Gastrocnemius medialis (tissue), 4 donors: ENCODE measurements around the gene ANO5. TPM values are rescaled to one million over a fixed set of nuclear protein-coding genes. Genes with fewer than 3 reads are reported as not detected.

ENCODE experiments used
- ATAC-seq, 2 donors: fragments of 150-250 bp; one replicate each; pipeline ENCODE4 v1.9.1; 2016
- DNase-seq, 2 donors: peaks; one replicate each; pipeline ENCODE4 v3.0.0-alpha.2; 2019
- H3K27ac ChIP-seq, 4 donors: fragments of 200-600 bp; sonication (generic); 1 replicate in 1 of 4; 2 replicates in 3 of 4; pipeline ENCODE4 v1.5.1; 2016 to 2018; ENCODE audit warnings: mild to moderate bottlenecking in 2 of 4, moderate library complexity in 1 of 4
- H3K27me3 ChIP-seq, 3 donors: fragments of 200-600 bp; sonication (generic) in 2 of 3; 1 replicate in 1 of 3; 2 replicates in 2 of 3; pipeline versions ENCODE4 v1.5.1 to v1.6.0; 2016 to 2019; ENCODE audit warnings: mild to moderate bottlenecking in 1 of 3, moderate library complexity in 1 of 3
- H3K36me3 ChIP-seq, 2 donors: fragments of 200-600 bp; sonication (generic) in 1 of 2; one replicate each; pipeline ENCODE4 v1.5.1; 2017 to 2018
- H3K4me1 ChIP-seq, 2 donors: fragments of 200-600 bp; sonication (generic) in 1 of 2; one replicate each; pipeline ENCODE4 v1.5.1; 2016 to 2017; ENCODE audit warnings: mild to moderate bottlenecking in 2 of 2
- H3K4me3 ChIP-seq, 4 donors: fragments of 200-600 bp; sonication (generic) in 3 of 4; 1 replicate in 1 of 4; 2 replicates in 3 of 4; pipeline ENCODE4 v1.5.1; 2016 to 2019; ENCODE audit warnings: mild to moderate bottlenecking in 2 of 4
- H3K9me3 ChIP-seq, 3 donors: fragments of 200-600 bp; sonication (generic) in 2 of 3; 1 replicate in 1 of 3; 2 replicates in 2 of 3; pipeline ENCODE4 v1.5.1; 2016 to 2019
- CTCF ChIP-seq, 5 experiments: fragments of 450-650 bp in 3 of 5; fragments of 200-600 bp in 2 of 5; sonication (generic) in 2 of 5; IDR thresholded peaks in 4 of 5; conservative IDR thresholded peaks in 1 of 5; 1 replicate in 4 of 5; 2 replicates in 1 of 5; pipeline ENCODE4 v1.5.1; 2016 to 2019; ENCODE audit warnings: antibody characterized with exemption in 5 of 5, mild to moderate bottlenecking in 3 of 5, moderate library complexity in 3 of 5
- POLR2A ChIP-seq, 2 donors: fragments of 450-650 bp; IDR thresholded peaks; one replicate each; pipeline ENCODE4 v1.6.1; 2017; ENCODE audit warnings: antibody characterized with exemption in 2 of 2, mild to moderate bottlenecking in 2 of 2, moderate library complexity in 2 of 2
- in situ Hi-C, 4 donors: fragments of 200-750 bp; cut with MboI; loops; one replicate each; pipeline versions ENCODE4 v1.15.0 to v1.8.0; 2017; ENCODE audit warnings: low sequenced_read_pairs in 4 of 4
- intact Hi-C: fragments of 100-400 bp; cut with DNase I; formaldehyde crosslinking; loops from one replicate; pipeline ENCODE4 v1.15.1; 2023; ENCODE audit warnings: low total_unique reads
- total RNA-seq, 4 donors: library from RNA; depleted of rRNA; stranded (reverse); fragments of >200 nt; gene quantifications; one replicate each; pipeline versions ENCODE4 v1.1.0 to v1.2.3, GENCODE V29; 2016

Gene ANO5
- total RNA-seq, 4 donors from 2014 or later = 18.8 to 71.2 (median 35.4) TPM

GRCh38 chr11:22221143-22221542 lies 28.3 kb downstream of the ANO5 start:
- ATAC-seq = no peak
- Histone ChIP-seq H3K4me3 (no peak overlapping the region), H3K9me3 (no peaks in the 10 kb centered on the region), H3K27me3 (no peaks in the 10 kb centered on the region), H3K27ac (peak overlapping the region in 2 of 4 donors; percentile 5 to 32), H3K36me3 (peaks cover 0 to 17% of the 10 kb centered on the region in 2 donors), H3K4me1 (peaks cover 10 to 11% of the 10 kb centered on the region in 2 donors)
- no peak for DNase-seq
- intact Hi-C loops = no loop called here
- no peak for TF ChIP-seq CTCF (IDR thresholded peaks at IDR 0.05 in 4 of 5, conservative IDR thresholded peaks at IDR 0.05 in 1 of 5)
- in situ Hi-C loops = no loop called here

GRCh38 chr11:22225190-22225589 lies 32.3 kb downstream of the ANO5 start:
- TF ChIP-seq CTCF (IDR thresholded peaks at IDR 0.05 in 4 of 5, conservative IDR thresholded peaks at IDR 0.05 in 1 of 5) (no peak), POLR2A (IDR thresholded peaks at IDR 0.05) (no peak)
- Histone ChIP-seq H3K27ac (no peak overlapping the region), H3K36me3 (peaks cover 0 to 33% of the 10 kb centered on the region in 2 donors), H3K4me3 (no peak overlapping the region), H3K9me3 (no peaks in the 10 kb centered on the region), H3K4me1 (no peaks in the 10 kb centered on the region), H3K27me3 (no peaks in the 10 kb centered on the region)
- intact Hi-C loops = no loop called here
- DNase-seq (no peak), ATAC-seq (no peak)
- in situ Hi-C loops = no loop called here

- no peak for ATAC-seq
- no peak for DNase-seq
Measured at GRCh38 chr11:22234743-22235142, 41.9 kb downstream of the ANO5 start.

GRCh38 chr11:22244986-22245592 lies 52.2 kb downstream of the ANO5 start:
- DNase-seq (peak in 1 of 2 donors; percentile 34), ATAC-seq (peak; percentile 74 to 92)
- no peaks in the 10 kb centered on the region for H3K9me3 ChIP-seq
- peaks cover 5 to 17% of the 10 kb centered on the region in 2 donors for H3K4me1 ChIP-seq
- peak overlapping the region in 3 of 4 donors; percentile 20 to 63 (median 35) for H3K27ac ChIP-seq
- H3K27me3 ChIP-seq = no peaks in the 10 kb centered on the region
- TF ChIP-seq CTCF (IDR thresholded peaks at IDR 0.05 in 4 of 5, conservative IDR thresholded peaks at IDR 0.05 in 1 of 5) (peak in 4 of 5 experiments; percentile 35 to 62 (median 49)), POLR2A (IDR thresholded peaks at IDR 0.05) (no peak)
- H3K36me3 ChIP-seq = peaks cover 0 to 6% of the 10 kb centered on the region in 2 donors
- H3K4me3 ChIP-seq = no peak overlapping the region
- in situ Hi-C loops = no loop called here
- intact Hi-C loops = loop anchor here (5.0 kb wide), 2 partner anchors 78 to 1558 kb away; no protein-coding TSS in a partner anchor

More at GRCh38 chr11:22234743-22235142, 41.9 kb downstream of the ANO5 start:
- Histone ChIP-seq H3K27ac (no peak overlapping the region), H3K4me3 (no peak overlapping the region), H3K4me1 (no peaks in the 10 kb centered on the region), H3K27me3 (no peaks in the 10 kb centered on the region), H3K9me3 (no peaks in the 10 kb centered on the region), H3K36me3 (no peaks in the 10 kb centered on the region)
- intact Hi-C loops (no loop called here), in situ Hi-C loops (no loop called here)
- no peak for TF ChIP-seq CTCF (IDR thresholded peaks at IDR 0.05 in 4 of 5, conservative IDR thresholded peaks at IDR 0.05 in 1 of 5)
- no peak for TF ChIP-seq POLR2A (IDR thresholded peaks at IDR 0.05)
